Hindlimb muscle (tissue), 1 donor: ENCODE data around the gene DCUN1D1. TPM values are rescaled to one million over a fixed set of nuclear protein-coding genes. Genes with fewer than 3 reads are reported as not detected.
"Not testable (repeated sequence)": the region's sequence is repeated elsewhere in the genome, so short reads cannot be mapped to it uniquely, and the experiment has no call there.

Source experiments
- DNase-seq: peaks from one replicate; pipeline ENCODE4 v3.0.0-alpha.2; 2013
- polyA plus RNA-seq: library from polyadenylated mRNA; unstranded; fragments of 120-200 nt; gene quantifications from one replicate; pipeline ENCODE4 v1.2.1, GENCODE V29; 2013; ENCODE audit not compliant: insufficient read length

DCUN1D1 gene
- 29.0 TPM for polyA plus RNA-seq

- peak; percentile 91 for DNase-seq
Measured at GRCh38 chr3:182980204-182981037, at the start of gene DCUN1D1. Gene DCUN1D1, minus strand, starts transcription at chr3:182980538. Its CDS starts 49 bp downstream, at chr3:182980489.

DNA sequence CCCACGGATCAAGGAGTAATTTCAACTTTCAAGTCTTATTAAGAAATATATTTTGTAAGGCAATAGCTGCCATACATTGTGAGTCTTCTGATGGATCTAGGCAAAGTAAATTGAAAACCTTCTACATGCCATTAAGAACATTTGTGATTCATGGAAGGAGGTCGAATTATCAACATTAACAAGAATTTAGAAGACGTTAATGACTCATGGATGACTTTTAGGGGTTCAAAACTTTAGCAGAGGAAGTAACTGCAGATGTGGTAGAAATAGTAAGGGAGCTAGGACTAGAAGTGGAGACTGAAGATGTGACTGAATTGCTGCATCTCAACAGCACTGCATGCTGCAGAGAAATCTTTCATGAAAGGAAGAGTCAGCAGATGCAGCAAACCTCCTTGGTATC, 48.1 kb upstream of the DCUN1D1 start:
- no peak for DNase-seq

- DNase-seq = no peak
Measured at GRCh38 chr3:183027276-183027675, 46.9 kb upstream of the DCUN1D1 start.

- no peak for DNase-seq
Measured at GRCh38 chr3:183022936-183023516, 42.7 kb upstream of the DCUN1D1 start.

- DNase-seq = no peak
Measured at GRCh38 chr3:183018421-183019192, 38.3 kb upstream of the DCUN1D1 start.

DNA sequence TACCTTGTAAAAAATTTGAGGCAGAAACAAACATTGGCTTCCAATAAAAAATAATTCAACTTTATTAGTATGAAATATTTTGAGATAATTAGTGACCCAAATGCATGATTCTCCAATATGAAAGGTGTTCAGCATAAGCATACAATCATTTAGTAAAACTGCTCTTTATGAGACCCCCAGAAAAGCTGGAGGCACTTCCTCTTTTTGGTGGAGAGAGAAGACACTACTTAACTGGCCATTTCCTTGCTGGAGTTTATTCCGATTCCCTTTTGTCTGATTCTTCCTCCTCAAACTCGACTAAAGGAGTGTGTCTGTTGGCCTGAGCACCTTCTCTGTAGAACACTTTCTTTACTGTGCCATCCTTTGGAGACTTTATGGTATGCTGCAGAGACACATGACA, 34.8 kb upstream of the DCUN1D1 start:
- no peak for DNase-seq

- no peak for DNase-seq
Measured at GRCh38 chr3:183013856-183014255, 33.5 kb upstream of the DCUN1D1 start.

GRCh38 chr3:183013074-183013473, 32.7 kb upstream of the DCUN1D1 start:
- DNase-seq = no peak

DNA sequence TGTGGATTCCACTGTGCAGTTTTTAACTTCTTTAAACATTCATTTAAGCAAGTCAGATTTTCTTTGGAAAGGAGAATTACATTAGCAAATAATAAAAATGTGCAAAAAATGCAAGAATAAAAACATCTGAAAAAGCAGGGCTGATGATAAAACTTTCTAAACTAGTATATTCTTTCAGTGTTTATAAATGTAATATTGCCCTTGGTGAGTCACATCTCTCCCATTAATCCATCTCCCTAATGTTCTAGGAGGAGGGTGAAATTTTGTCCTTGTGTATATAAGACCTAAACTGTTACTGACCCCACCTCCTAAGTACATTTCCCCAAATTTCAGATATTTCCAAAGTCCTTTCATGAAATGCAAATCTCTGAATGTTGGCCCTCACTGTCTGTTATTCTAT, 28.5 kb upstream of the DCUN1D1 start:
- no peak for DNase-seq

- no peak for DNase-seq
Measured at GRCh38 chr3:183008303-183008702, 28.0 kb upstream of the DCUN1D1 start.

GRCh38 chr3:183006396-183007002, 26.2 kb upstream of the DCUN1D1 start:
- no peak for DNase-seq

GRCh38 chr3:182999767-183000166, 19.4 kb upstream of the DCUN1D1 start:
- no peak for DNase-seq

GRCh38 chr3:182993486-182994201, 13.3 kb upstream of the DCUN1D1 start:
- not testable (repeated sequence) for DNase-seq

GRCh38 chr3:182989566-182989965, 9.2 kb upstream of the DCUN1D1 start:
- DNase-seq = no peak

DNA sequence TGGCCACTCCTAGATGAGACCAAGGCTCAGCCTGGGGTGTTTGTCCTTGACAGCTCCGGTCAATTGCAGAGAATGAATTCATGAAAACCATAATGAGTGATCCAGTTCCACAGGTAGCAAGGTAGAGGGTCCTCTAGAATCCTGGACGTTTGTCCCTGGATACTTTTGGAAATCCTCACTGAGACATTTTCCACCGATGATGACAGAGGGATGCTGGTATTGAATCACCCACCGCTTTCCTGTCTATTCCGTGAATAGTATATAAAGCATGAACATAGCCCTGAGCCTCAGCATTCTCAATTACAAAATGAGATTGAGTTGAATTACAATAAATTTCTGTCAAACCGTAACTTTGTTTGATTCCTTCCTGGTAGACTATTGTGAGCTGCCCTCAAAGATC, 5.7 kb upstream of the DCUN1D1 start:
- DNase-seq = no peak

DNA sequence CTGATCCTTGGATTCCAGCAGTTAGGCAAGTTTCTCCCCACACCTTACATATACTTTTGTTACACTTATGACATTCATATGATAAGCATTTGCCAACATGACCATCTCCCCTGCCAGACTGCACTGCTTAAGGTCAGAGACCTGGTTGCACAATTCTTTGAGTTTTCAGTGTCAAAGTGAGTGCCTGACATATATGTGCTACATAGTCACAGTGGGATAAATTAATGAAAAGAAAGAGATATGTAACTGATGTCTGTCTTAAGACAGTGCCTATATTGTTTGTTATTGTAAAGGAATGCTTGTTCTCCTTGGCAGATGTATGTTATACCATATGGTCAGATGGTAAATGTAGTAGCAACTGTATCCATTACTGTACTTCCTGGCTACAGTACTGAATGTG, 3.5 kb upstream of the DCUN1D1 start:
- DNase-seq = no peak

- DNase-seq = no peak
Measured at GRCh38 chr3:182981038-182981380, 671 bp upstream of the DCUN1D1 start.

DNA sequence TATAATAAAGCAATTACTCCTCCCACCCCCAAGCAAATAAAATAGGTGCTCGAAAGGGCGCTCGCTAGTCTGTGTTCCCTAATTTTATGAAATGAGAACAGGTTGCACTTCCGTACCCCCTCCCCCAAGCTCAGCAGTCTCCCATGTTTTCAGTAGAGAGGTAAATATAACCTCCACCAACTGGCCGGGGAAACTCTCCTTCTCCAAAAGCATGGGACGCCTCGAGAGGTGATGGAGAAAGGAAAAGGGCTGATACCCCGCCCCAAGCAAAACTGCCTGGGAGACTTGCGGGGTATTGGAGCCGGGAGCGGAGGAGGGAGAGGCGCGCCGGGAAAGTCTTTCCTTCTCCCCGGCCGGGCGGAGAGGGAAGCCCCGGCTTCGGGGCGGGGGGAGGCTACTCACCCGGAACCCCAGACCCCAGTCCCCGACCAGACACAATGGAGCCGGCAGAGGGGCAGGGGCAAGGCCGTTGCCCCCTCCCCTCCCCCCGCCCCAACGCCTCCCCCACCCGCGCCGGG, 605 bp downstream of the DCUN1D1 start:
- peak; percentile 26 for DNase-seq

GRCh38 chr3:182979103-182979673, 1.1 kb downstream of the DCUN1D1 start:
- DNase-seq = no peak

DNA sequence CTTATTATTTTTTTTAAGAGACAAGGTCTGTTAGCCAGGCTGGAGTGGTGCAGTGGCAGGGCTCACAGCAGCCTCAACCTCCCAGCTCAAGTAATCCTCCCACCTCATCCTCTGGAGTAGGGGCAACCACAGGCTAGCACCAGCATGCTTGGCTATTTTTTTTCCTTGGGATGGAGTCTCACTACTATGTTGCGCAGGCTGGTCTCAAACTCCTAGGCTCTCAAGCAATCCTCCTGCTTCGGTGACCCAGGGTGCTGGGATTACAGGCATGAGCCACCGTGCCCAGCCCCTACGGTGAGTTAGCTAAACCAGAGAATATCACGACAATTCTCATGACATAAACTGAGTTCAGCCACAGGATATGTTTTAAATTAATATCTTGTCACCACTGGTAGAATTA, 2.0 kb downstream of the DCUN1D1 start:
- no peak for DNase-seq

DNA sequence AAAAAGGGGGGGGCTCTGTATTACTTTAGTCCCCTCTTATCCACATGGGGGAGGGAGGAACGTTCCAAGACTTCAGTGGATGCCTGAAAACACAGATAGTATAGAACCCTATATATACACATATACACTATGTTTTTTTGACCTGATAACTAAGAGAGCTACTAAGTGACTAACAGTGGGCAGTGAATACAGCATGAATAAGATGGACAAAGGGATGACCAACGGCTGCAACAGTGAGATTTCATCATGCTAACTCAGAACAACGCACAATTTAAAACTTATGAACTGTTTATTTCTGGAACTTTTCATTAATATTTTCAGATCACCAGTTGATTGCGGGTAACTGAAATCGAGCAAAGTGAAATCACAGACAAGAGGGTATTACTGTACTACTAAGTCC, 7.3 kb downstream of the DCUN1D1 start:
- DNase-seq = no peak

DNA sequence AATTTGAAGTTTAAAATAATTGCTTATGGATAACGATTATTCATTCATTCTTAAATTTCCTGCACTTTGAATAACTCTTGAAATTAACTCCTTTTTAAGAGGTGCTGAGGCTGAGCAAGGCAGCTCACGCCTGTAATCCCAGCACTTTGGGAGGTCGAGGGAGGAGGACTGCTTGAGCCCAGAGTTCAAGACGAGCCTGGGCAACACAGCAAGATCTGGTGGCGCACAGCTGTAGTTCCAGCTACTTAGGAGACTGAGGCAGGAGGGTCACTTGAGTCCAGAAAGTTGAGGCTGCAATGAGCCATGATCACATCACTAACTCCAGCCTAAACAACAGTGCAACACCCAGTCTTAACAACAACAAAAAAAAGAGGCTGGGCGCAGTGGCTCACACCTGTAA, 8.0 kb downstream of the DCUN1D1 start:
- DNase-seq = no peak
